HPDE6-E6E7 (cell line): ENCODE results near the gene PIEZO2.
"Not testable (repeated sequence)": the region's sequence is repeated elsewhere in the genome, so short reads cannot be mapped to it uniquely, and the experiment has no call there.

Experiments used
- DNase-seq: peaks from one replicate; pipeline ENCODE4 v3.0.0; 2011; ENCODE audit warnings: missing footprints; ENCODE audit errors: extremely low spot score

The PIEZO2 gene

GRCh38 chr18:10927286-10927992, 221.9 kb downstream of the PIEZO2 start:
- DNase-seq: no peak

GRCh38 chr18:10926621-10927161, 222.7 kb downstream of the PIEZO2 start:
- DNase-seq: no peak

- DNase-seq: no peak
Measured at GRCh38 chr18:10924290-10924689, 225.1 kb downstream of the PIEZO2 start.

GRCh38 chr18:10923551-10924070, 225.8 kb downstream of the PIEZO2 start:
- DNase-seq: no peak

- DNase-seq: no peak
Measured at GRCh38 chr18:10923141-10923540, 226.2 kb downstream of the PIEZO2 start.

GRCh38 chr18:10922712-10923111, 226.7 kb downstream of the PIEZO2 start:
- not testable (repeated sequence) for DNase-seq

GRCh38 chr18:10920309-10920708, 229.1 kb downstream of the PIEZO2 start:
- not testable (repeated sequence) for DNase-seq

GRCh38 chr18:10919851-10920250, 229.5 kb downstream of the PIEZO2 start:
- DNase-seq: no peak

- DNase-seq: no peak
Measured at GRCh38 chr18:10916865-10917264, 232.5 kb downstream of the PIEZO2 start.

- DNase-seq: no peak
Measured at GRCh38 chr18:10916387-10916786, 233.0 kb downstream of the PIEZO2 start.

GRCh38 chr18:10915748-10916147, 233.6 kb downstream of the PIEZO2 start:
- DNase-seq: not testable (repeated sequence)

- DNase-seq: not testable (repeated sequence)
Measured at GRCh38 chr18:10914610-10915009, 234.8 kb downstream of the PIEZO2 start.

- DNase-seq: no peak
Measured at GRCh38 chr18:10913919-10914318, 235.4 kb downstream of the PIEZO2 start.

- no peak for DNase-seq
Measured at GRCh38 chr18:10912790-10913545, 236.4 kb downstream of the PIEZO2 start.

- no peak for DNase-seq
Measured at GRCh38 chr18:10909724-10910123, 239.6 kb downstream of the PIEZO2 start.

- no peak for DNase-seq
Measured at GRCh38 chr18:10908760-10909159, 240.6 kb downstream of the PIEZO2 start.

- no peak for DNase-seq
Measured at GRCh38 chr18:10907749-10908148, 241.6 kb downstream of the PIEZO2 start.

- DNase-seq: no peak
Measured at GRCh38 chr18:10901329-10901728, 248.0 kb downstream of the PIEZO2 start.

- DNase-seq: no peak
Measured at GRCh38 chr18:10900435-10900834, 248.9 kb downstream of the PIEZO2 start.

- no peak for DNase-seq
Measured at GRCh38 chr18:10899481-10899880, 249.9 kb downstream of the PIEZO2 start.

- DNase-seq: no peak
Measured at GRCh38 chr18:10898417-10898974, 250.9 kb downstream of the PIEZO2 start.

GRCh38 chr18:10896851-10897250, 252.5 kb downstream of the PIEZO2 start:
- no peak for DNase-seq
